HL-60 (cell line): Measurements from ENCODE around the gene MORN4.

Experiments
- DNase-seq, 2 experiments: peaks; one replicate each; pipeline ENCODE4 v3.0.0-alpha.2; 2010 to 2020; ENCODE audit warnings: low read depth in 1 of 2, low spot score in 1 of 2
- H3K27ac ChIP-seq: fragments of 250-450 bp; sonication (Bioruptor Pico); replicated peaks from 2 replicates; pipeline ENCODE4 v1.5.1; 2020; ENCODE audit warnings: mild to moderate bottlenecking, moderate library complexity
- H3K27me3 ChIP-seq: fragments of 250-450 bp; sonication (Bioruptor Pico); 2 replicates; pipeline ENCODE4 v1.5.1; 2021; ENCODE audit warnings: mild to moderate bottlenecking, moderate library complexity; ENCODE audit not compliant: insufficient read depth, poor library complexity, severe bottlenecking
- H3K4me3 ChIP-seq: replicated peaks from 2 replicates; pipeline ENCODE4 v1.5.1; 2011; ENCODE audit warnings: mild to moderate bottlenecking, control low read depth, low read length; ENCODE audit not compliant: insufficient read depth
- CTCF ChIP-seq: IDR thresholded peaks from one replicate; pipeline ENCODE4 v1.5.1; 2011; ENCODE audit warnings: low read length, control low read depth, inconsistent platforms; ENCODE audit not compliant: insufficient read depth
- GABPA ChIP-seq: IDR thresholded peaks from 2 replicates; pipeline ENCODE4 v1.6.1; 2012; ENCODE audit warnings: low read depth
- POLR2AphosphoS5 ChIP-seq: IDR thresholded peaks from 2 replicates; pipeline ENCODE4 v1.6.1; 2012; ENCODE audit warnings: low read depth
- REST ChIP-seq: IDR thresholded peaks from 2 replicates; pipeline ENCODE4 v1.6.1; 2012; ENCODE audit warnings: low read depth; ENCODE audit not compliant: insufficient replicate concordance
- SPI1 ChIP-seq: IDR thresholded peaks from 2 replicates; pipeline ENCODE4 v1.6.1; 2012; ENCODE audit warnings: low read depth, mild to moderate bottlenecking, borderline replicate concordance

MORN4 gene

GRCh38 chr10:97627731-97628130 lies 5.6 kb downstream of the MORN4 start:
- H3K27ac ChIP-seq = no peak overlapping the region
- no peak for DNase-seq
- H3K27me3 ChIP-seq = no peaks in the 10 kb centered on the region
- no peak overlapping the region for H3K4me3 ChIP-seq
- no peak for TF ChIP-seq POLR2AphosphoS5

- no peaks in the 10 kb centered on the region for H3K27me3 ChIP-seq
- H3K27ac ChIP-seq = no peak overlapping the region
- no peak overlapping the region for H3K4me3 ChIP-seq
- no peak for DNase-seq
- no peak for TF ChIP-seq POLR2AphosphoS5
- TF ChIP-seq CTCF = no peak
- no peak for TF ChIP-seq REST
- no peak for TF ChIP-seq GABPA
- TF ChIP-seq SPI1 = no peak
Measured at GRCh38 chr10:97623277-97623676, 10.0 kb downstream of the MORN4 start.

GRCh38 chr10:97618733-97619132 lies 14.6 kb downstream of the MORN4 start:
- Histone ChIP-seq H3K27ac (no peak overlapping the region), H3K27me3 (no peaks in the 10 kb centered on the region), H3K4me3 (no peak overlapping the region)
- no peak for DNase-seq
- TF ChIP-seq GABPA = no peak
- TF ChIP-seq POLR2AphosphoS5 = no peak

- no peaks in the 10 kb centered on the region for H3K27me3 ChIP-seq
- TF ChIP-seq CTCF (no peak), REST (no peak), POLR2AphosphoS5 (no peak), GABPA (no peak), SPI1 (no peak)
- DNase-seq = no peak
- H3K27ac ChIP-seq = no peak overlapping the region
- H3K4me3 ChIP-seq = no peak overlapping the region
Measured at GRCh38 chr10:97618285-97618684, 15.0 kb downstream of the MORN4 start.

- H3K27me3 ChIP-seq = no peaks in the 10 kb centered on the region
- no peak overlapping the region for H3K4me3 ChIP-seq
- no peak overlapping the region for H3K27ac ChIP-seq
- TF ChIP-seq CTCF (no peak), GABPA (no peak), REST (no peak), POLR2AphosphoS5 (no peak), SPI1 (no peak)
- peak in 1 of 2 experiments; percentile 19 for DNase-seq
Measured at GRCh38 chr10:97612386-97612785, 20.9 kb downstream of the MORN4 start.
